NCI-H2196 treated with DMSO at 0.1 percent for 48 hours (cell line): ENCODE results near the gene MEGF9.
"Not testable (repeated sequence)": the region's sequence is repeated elsewhere in the genome, so short reads cannot be mapped to it uniquely, and the experiment has no call there.

Experiments
- DNase-seq: peaks from one replicate; lab custom pipeline; 2025; ENCODE audit not compliant: unreplicated experiment; lab: John Stamatoyannopoulos, UW

Gene MEGF9

GRCh38 chr9:120714088-120714845 lies at the start of gene MEGF9:
Gene MEGF9 (minus strand): TSS chr9:120714470. CDS start chr9:120714358, 112 bp downstream.
- DNase-seq = peak; percentile 93

- no peak for DNase-seq
Measured at GRCh38 chr9:120761006-120761405, 46.7 kb upstream of the MEGF9 start.

- no peak for DNase-seq
Measured at GRCh38 chr9:120759755-120760400, 45.6 kb upstream of the MEGF9 start.

GRCh38 chr9:120758544-120758943 lies 44.3 kb upstream of the MEGF9 start:
- no peak for DNase-seq

GRCh38 chr9:120757026-120757913 lies 43.0 kb upstream of the MEGF9 start:
- DNase-seq = no peak

- no peak for DNase-seq
Measured at GRCh38 chr9:120756531-120756930, 42.3 kb upstream of the MEGF9 start.

GRCh38 chr9:120755810-120756434 lies 41.7 kb upstream of the MEGF9 start:
- DNase-seq = no peak

- no peak for DNase-seq
Measured at GRCh38 chr9:120755044-120755443, 40.8 kb upstream of the MEGF9 start.

- DNase-seq = no peak
Measured at GRCh38 chr9:120750421-120750820, 36.2 kb upstream of the MEGF9 start.

GRCh38 chr9:120746366-120746765 lies 32.1 kb upstream of the MEGF9 start:
- DNase-seq = not testable (repeated sequence)

GRCh38 chr9:120745278-120745677 lies 31.0 kb upstream of the MEGF9 start:
- no peak for DNase-seq

- no peak for DNase-seq
Measured at GRCh38 chr9:120742951-120743416, 28.7 kb upstream of the MEGF9 start.

- DNase-seq = no peak
Measured at GRCh38 chr9:120741701-120742100, 27.4 kb upstream of the MEGF9 start.

- DNase-seq = no peak
Measured at GRCh38 chr9:120741191-120741590, 26.9 kb upstream of the MEGF9 start.

GRCh38 chr9:120740132-120740531 lies 25.9 kb upstream of the MEGF9 start:
- DNase-seq = no peak

GRCh38 chr9:120737416-120738165 lies 23.3 kb upstream of the MEGF9 start:
- DNase-seq = no peak

- DNase-seq = no peak
Measured at GRCh38 chr9:120736881-120737280, 22.6 kb upstream of the MEGF9 start.

GRCh38 chr9:120735415-120736126 lies 21.3 kb upstream of the MEGF9 start:
- DNase-seq = no peak

- DNase-seq = no peak
Measured at GRCh38 chr9:120734607-120735410, 20.5 kb upstream of the MEGF9 start.
